Measurements from ENCODE around the gene ZBTB3. TPM values are rescaled to one million over a fixed set of nuclear protein-coding genes. Genes with fewer than 3 reads are reported as not detected.

The ZBTB3 gene
- total and polyA plus RNA-seq, 2 donors from 2014 or later, result 4.8 to 15.0 TPM

- DNase-seq, result no peak
- intact Hi-C loops (cut with DNase I), result no loop called here
- Histone ChIP-seq H3K27me3 (ENCODE audit: control insufficient read depth, insufficient read depth, low read length) (no peaks in the 10 kb centered on the region), H3K4me1 (ENCODE audit: control insufficient read depth in 2 of 3, insufficient read depth in 2 of 3, low read depth in 1 of 3, low read length in 3 of 3) (peaks cover 0 to 8% (median 5%) of the 10 kb centered on the region in 3 donors), H3K36me3 (ENCODE audit: control insufficient read depth in 2 of 3, insufficient read depth in 3 of 3, low read length in 3 of 3) (peaks cover 12 to 74% (median 47%) of the 10 kb centered on the region in 3 donors), H3K27ac (ENCODE audit: low read depth in 2 of 2, low read length in 2 of 2) (no peak overlapping the region), H3K4me3 (ENCODE audit: low read length in 3 of 3) (no peak overlapping the region), H3K9me3 (ENCODE audit: control insufficient read depth in 2 of 3, insufficient read depth in 1 of 3, low read length in 3 of 3) (no peaks in the 10 kb centered on the region), H3K9ac (ENCODE audit: low read length in 3 of 3) (no peak overlapping the region)
- no peak for FAIRE-seq
- TF ChIP-seq, protein P1, sequence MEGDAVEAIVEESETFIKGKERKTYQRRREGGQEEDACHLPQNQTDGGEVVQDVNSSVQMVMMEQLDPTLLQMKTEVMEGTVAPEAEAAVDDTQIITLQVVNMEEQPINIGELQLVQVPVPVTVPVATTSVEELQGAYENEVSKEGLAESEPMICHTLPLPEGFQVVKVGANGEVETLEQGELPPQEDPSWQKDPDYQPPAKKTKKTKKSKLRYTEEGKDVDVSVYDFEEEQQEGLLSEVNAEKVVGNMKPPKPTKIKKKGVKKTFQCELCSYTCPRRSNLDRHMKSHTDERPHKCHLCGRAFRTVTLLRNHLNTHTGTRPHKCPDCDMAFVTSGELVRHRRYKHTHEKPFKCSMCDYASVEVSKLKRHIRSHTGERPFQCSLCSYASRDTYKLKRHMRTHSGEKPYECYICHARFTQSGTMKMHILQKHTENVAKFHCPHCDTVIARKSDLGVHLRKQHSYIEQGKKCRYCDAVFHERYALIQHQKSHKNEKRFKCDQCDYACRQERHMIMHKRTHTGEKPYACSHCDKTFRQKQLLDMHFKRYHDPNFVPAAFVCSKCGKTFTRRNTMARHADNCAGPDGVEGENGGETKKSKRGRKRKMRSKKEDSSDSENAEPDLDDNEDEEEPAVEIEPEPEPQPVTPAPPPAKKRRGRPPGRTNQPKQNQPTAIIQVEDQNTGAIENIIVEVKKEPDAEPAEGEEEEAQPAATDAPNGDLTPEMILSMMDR (IDR thresholded peaks at IDR 0.05; ENCODE audit: borderline replicate concordance, extremely low read depth, insufficient read depth), result no peak
Observed at GRCh38 chr11:62796281-62796680, 42.3 kb upstream of the ZBTB3 start.

DNA sequence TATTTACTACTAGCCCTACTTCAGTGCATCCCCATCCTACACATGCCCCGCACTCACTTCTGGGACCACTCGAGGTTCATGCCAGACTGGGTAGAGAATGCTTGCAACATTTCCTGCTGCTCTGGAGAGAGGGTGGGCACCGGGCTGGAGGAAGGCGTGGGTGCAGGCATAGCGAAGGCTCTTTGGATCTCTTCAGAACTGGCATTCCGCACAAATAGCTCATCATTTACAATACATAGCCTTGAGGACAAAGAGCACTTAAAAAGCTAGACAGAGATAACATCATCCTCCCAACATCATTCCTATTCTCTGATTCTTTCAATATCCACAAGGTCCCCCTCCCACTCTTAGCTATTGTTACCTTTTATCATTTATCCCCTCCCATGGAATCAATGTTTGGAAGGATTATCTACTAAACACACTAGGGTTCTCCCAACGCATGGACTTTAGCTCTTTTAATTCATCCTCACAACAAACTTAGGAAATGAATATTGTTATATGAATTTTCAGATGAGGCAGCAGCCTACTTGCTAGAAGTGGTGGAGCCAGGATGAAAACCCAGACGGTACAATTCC, 40.3 kb upstream of the ZBTB3 start:
- DNase-seq (peak in 1 of 5 donors; percentile 25), FAIRE-seq (no peak)
- H3K9me3 ChIP-seq (ENCODE audit: control insufficient read depth in 2 of 3, insufficient read depth in 1 of 3, low read length in 3 of 3), result no peaks in the 10 kb centered on the region
- peaks cover 0 to 10% (median 8%) of the 10 kb centered on the region in 3 donors for H3K4me1 ChIP-seq (ENCODE audit: control insufficient read depth in 2 of 3, insufficient read depth in 2 of 3, low read depth in 1 of 3, low read length in 3 of 3)
- no peak overlapping the region for H3K9ac ChIP-seq (ENCODE audit: low read length in 3 of 3)
- H3K27ac ChIP-seq (ENCODE audit: low read depth in 2 of 2, low read length in 2 of 2), result no peak overlapping the region
- H3K36me3 ChIP-seq (ENCODE audit: control insufficient read depth in 2 of 3, insufficient read depth in 3 of 3, low read length in 3 of 3), result peaks cover 8 to 60% (median 37%) of the 10 kb centered on the region in 3 donors
- TF ChIP-seq, protein P1 (IDR thresholded peaks at IDR 0.05; ENCODE audit: borderline replicate concordance, extremely low read depth, insufficient read depth), result no peak
- no peak overlapping the region for H3K4me3 ChIP-seq (ENCODE audit: low read length in 3 of 3)
- intact Hi-C loops (cut with DNase I), result no loop called here
- no peaks in the 10 kb centered on the region for H3K27me3 ChIP-seq (ENCODE audit: control insufficient read depth, insufficient read depth, low read length)

- Histone ChIP-seq H3K9ac (ENCODE audit: low read length in 3 of 3) (peak overlapping the region in 1 of 3 donors; percentile 84), H3K4me1 (ENCODE audit: control insufficient read depth in 2 of 3, insufficient read depth in 2 of 3, low read depth in 1 of 3, low read length in 3 of 3) (peaks cover 0 to 19% (median 15%) of the 10 kb centered on the region in 3 donors), H3K27ac (ENCODE audit: low read depth in 2 of 2, low read length in 2 of 2) (peak overlapping the region in 1 of 2 donors; percentile 85), H3K27me3 (ENCODE audit: control insufficient read depth, insufficient read depth, low read length) (no peaks in the 10 kb centered on the region), H3K9me3 (ENCODE audit: control insufficient read depth in 2 of 3, insufficient read depth in 1 of 3, low read length in 3 of 3) (no peaks in the 10 kb centered on the region), H3K4me3 (ENCODE audit: low read length in 3 of 3) (peak overlapping the region in 2 of 3 donors; percentile 74 to 91), H3K36me3 (ENCODE audit: control insufficient read depth in 2 of 3, insufficient read depth in 3 of 3, low read length in 3 of 3) (peaks cover 6 to 49% (median 31%) of the 10 kb centered on the region in 3 donors)
- DNase-seq (peak in 3 of 5 donors; percentile 14 to 67 (median 66)), FAIRE-seq (no peak)
- TF ChIP-seq, protein P1 (IDR thresholded peaks at IDR 0.05; ENCODE audit: borderline replicate concordance, extremely low read depth, insufficient read depth), result no peak
- intact Hi-C loops (cut with DNase I), result no loop called here
Observed at GRCh38 chr11:62792202-62792575, 38.2 kb upstream of the ZBTB3 start.
